H1 (cell line): ENCODE measurements around the gene SLC23A2. TPM values are rescaled to one million over a fixed set of nuclear protein-coding genes. Genes with fewer than 3 reads are reported as not detected.

Experiments used
- CTCF ChIA-PET: fragments of 300-600 bp; sonication (Branson Sonifier 250); formaldehyde crosslinking; loops from one replicate; lab custom pipeline; 2021; ENCODE audit not compliant: partially characterized antibody; lab: Charles Lee
- POLR2A ChIA-PET: fragments of 300-600 bp; sonication (Branson Sonifier 250); formaldehyde crosslinking; loops from one replicate; lab custom pipeline; 2021; ENCODE audit warnings: inconsistent platforms; ENCODE audit not compliant: partially characterized antibody; lab: Charles Lee
- DNase-seq, 2 experiments: peaks; one replicate each; pipeline versions ENCODE4 v3.0.0 to v3.0.0-alpha.2; 2010 to 2022; ENCODE audit warnings: low spot score in 2 of 2, low read depth in 1 of 2, mixed read lengths in 1 of 2
- FAIRE-seq: peaks from 2 replicates; lab custom pipeline; 2011; peaks lifted over from hg19 to GRCh38; lab: Jason Lieb, UNC
- H2AFZ ChIP-seq: 2 replicates; pipeline ENCODE4 v1.8.1; 2012; ENCODE audit warnings: low read length, inconsistent platforms
- H2AK5ac ChIP-seq: 2 replicates; pipeline ENCODE4 v1.6.1; 2013; ENCODE audit warnings: low read depth, low read length
- H2BK120ac ChIP-seq: replicated peaks from 2 replicates; pipeline ENCODE3; 2013; ENCODE audit warnings: low read depth, low read length, inconsistent platforms
- H2BK12ac ChIP-seq: 2 replicates; pipeline ENCODE4 v1.6.1; 2013; ENCODE audit warnings: low read depth, low read length
- H2BK15ac ChIP-seq: 2 replicates; pipeline ENCODE4 v1.6.1; 2013; ENCODE audit warnings: low read length
- H2BK20ac ChIP-seq: 2 replicates; pipeline ENCODE4 v1.6.1; 2013; ENCODE audit warnings: low read length
- H2BK5ac ChIP-seq: 2 replicates; pipeline ENCODE4 v1.6.1; 2013; ENCODE audit warnings: low read depth, low read length
- H3K14ac ChIP-seq: 2 replicates; pipeline ENCODE4 v1.6.1; 2013; ENCODE audit warnings: inconsistent platforms; ENCODE audit not compliant: insufficient read length
- H3K18ac ChIP-seq: 2 replicates; pipeline ENCODE4 v1.6.1; 2013; ENCODE audit warnings: low read length; ENCODE audit errors: extremely low read depth
- H3K23ac ChIP-seq: 2 replicates; pipeline ENCODE4 v1.6.1; 2013; ENCODE audit warnings: inconsistent platforms; ENCODE audit not compliant: insufficient read length
- H3K23me2 ChIP-seq: 2 replicates; pipeline ENCODE4 v1.6.1; 2013; ENCODE audit warnings: low read depth, low read length
- H3K27ac ChIP-seq: 2 replicates; pipeline ENCODE4 v1.6.1; 2011; ENCODE audit warnings: low read depth, low read length, inconsistent platforms
- H3K27me3 ChIP-seq, 4 experiments: replicated peaks in 1 of 4; 1 replicate in 1 of 4; 2 replicates in 3 of 4; pipeline versions ENCODE4 v1.6.1 to v1.8.1; 2011 to 2013; ENCODE audit warnings: low read length in 3 of 4, mild to moderate bottlenecking in 3 of 4, inconsistent platforms in 2 of 4, mixed read lengths in 2 of 4, moderate library complexity in 1 of 4; ENCODE audit not compliant: control insufficient read depth in 3 of 4, insufficient read depth in 3 of 4; ENCODE audit errors: extremely low read depth in 1 of 4
- H3K36me3 ChIP-seq, 4 experiments: 2 replicates each; pipeline versions ENCODE4 v1.6.1 to v1.8.1; 2011 to 2013; ENCODE audit warnings: mild to moderate bottlenecking in 4 of 4, low read length in 3 of 4, moderate library complexity in 2 of 4, control low read depth in 1 of 4, inconsistent platforms in 1 of 4; ENCODE audit not compliant: insufficient read depth in 4 of 4, control insufficient read depth in 2 of 4
- H3K4ac ChIP-seq: replicated peaks from 2 replicates; pipeline ENCODE3; 2013; ENCODE audit warnings: low read length, low read depth, mixed read lengths, inconsistent platforms; ENCODE audit not compliant: insufficient read length
- H3K4me1 ChIP-seq, 4 experiments: replicated peaks in 1 of 4; 1 replicate in 1 of 4; 2 replicates in 3 of 4; pipeline versions ENCODE4 v1.6.1 to v1.8.1; 2011 to 2013; ENCODE audit warnings: low read length in 3 of 4, inconsistent platforms in 2 of 4, mixed read lengths in 1 of 4; ENCODE audit not compliant: insufficient read depth in 4 of 4, control insufficient read depth in 3 of 4
- H3K4me2 ChIP-seq, 2 experiments: 2 replicates each; pipeline versions ENCODE4 v1.6.1 to v1.8.1; 2011 to 2013; ENCODE audit warnings: low read depth in 2 of 2, low read length in 2 of 2, control low read depth in 1 of 2, inconsistent platforms in 1 of 2, mild to moderate bottlenecking in 1 of 2; ENCODE audit not compliant: insufficient read depth in 1 of 2
- H3K4me3 ChIP-seq, 4 experiments: fragments of 200-600, 300-600 bp in 1 of 4; sonication (generic), shearing (Covaris generic), sonication (Bioruptor Twin) in 1 of 4; 2 replicates each; pipeline versions ENCODE4 v1.5.1 to v1.8.1; 2011 to 2016; ENCODE audit warnings: low read length in 4 of 4, low read depth in 3 of 4, control low read depth in 2 of 4, inconsistent platforms in 2 of 4, mild to moderate bottlenecking in 2 of 4, mixed read lengths in 1 of 4, moderate library complexity in 1 of 4; ENCODE audit not compliant: insufficient read depth in 2 of 4; ENCODE audit errors: extremely low read depth in 1 of 4
- H3K56ac ChIP-seq: replicated peaks from 2 replicates; pipeline ENCODE3; 2013; ENCODE audit warnings: low read depth, mild to moderate bottlenecking, mixed read lengths, low read length, inconsistent platforms; ENCODE audit not compliant: insufficient read length
- H3K79me1 ChIP-seq: 2 replicates; pipeline ENCODE4 v1.6.1; 2013; ENCODE audit warnings: low read depth, low read length, control low read depth
- H3K79me2 ChIP-seq, 2 experiments: 2 replicates each; pipeline versions ENCODE4 v1.6.1 to v1.8.1; 2012 to 2013; ENCODE audit warnings: low read length in 2 of 2, mild to moderate bottlenecking in 2 of 2, inconsistent platforms in 1 of 2; ENCODE audit not compliant: insufficient read depth in 2 of 2, control insufficient read depth in 1 of 2
- H3K9ac ChIP-seq, 4 experiments: replicated peaks in 1 of 4; 1 replicate in 1 of 4; 2 replicates in 3 of 4; pipeline versions ENCODE4 v1.6.1 to v1.8.1; 2011 to 2013; ENCODE audit warnings: low read depth in 3 of 4, low read length in 3 of 4, control low read depth in 2 of 4, mild to moderate bottlenecking in 2 of 4, moderate library complexity in 2 of 4, inconsistent platforms in 1 of 4; ENCODE audit errors: extremely low read depth in 1 of 4
- H3K9me3 ChIP-seq, 2 experiments: 2 replicates each; pipeline versions ENCODE4 v1.6.1 to v1.8.1; 2012 to 2013; ENCODE audit warnings: mild to moderate bottlenecking in 2 of 2, moderate library complexity in 2 of 2, control low read depth in 1 of 2, inconsistent platforms in 1 of 2, low read depth in 1 of 2, low read length in 1 of 2, mixed read lengths in 1 of 2; ENCODE audit not compliant: insufficient read depth in 2 of 2
- H4K20me1 ChIP-seq, 2 experiments: replicated peaks in 1 of 2; 2 replicates each; pipeline versions ENCODE3 to v1.8.1; 2011 to 2013; ENCODE audit warnings: inconsistent platforms in 2 of 2, low read length in 2 of 2, mild to moderate bottlenecking in 1 of 2; ENCODE audit not compliant: insufficient read depth in 2 of 2, control insufficient read depth in 1 of 2
- H4K5ac ChIP-seq: 2 replicates; pipeline ENCODE4 v1.6.1; 2013; ENCODE audit warnings: low read length, low read depth, mixed read lengths, inconsistent platforms; ENCODE audit not compliant: insufficient read length
- H4K8ac ChIP-seq: 2 replicates; pipeline ENCODE4 v1.8.0; 2013; ENCODE audit warnings: mild to moderate bottlenecking, moderate library complexity, low read length, inconsistent platforms; ENCODE audit not compliant: insufficient read depth; ENCODE audit errors: extremely low read depth
- H4K91ac ChIP-seq: replicated peaks from 2 replicates; pipeline ENCODE3; 2013; ENCODE audit warnings: low read length, mixed read lengths, inconsistent platforms; ENCODE audit not compliant: insufficient read length
- ASH2L ChIP-seq: fragments of 200-600, 300-600 bp; sonication (generic); IDR thresholded peaks from one replicate; pipeline ENCODE4 v1.7.1; 2017; ENCODE audit warnings: low read length
- CBX5 ChIP-seq: fragments of 300-800, 300-1000 bp; sonication (generic); IDR thresholded peaks from 2 replicates; pipeline ENCODE4 v1.7.1; 2016; ENCODE audit warnings: antibody characterized with exemption, low read length, low read depth
- CHD1 ChIP-seq: IDR thresholded peaks from 2 replicates; pipeline ENCODE4 v1.6.1; 2012; ENCODE audit warnings: low read depth, low read length, improper control_type of control experiment
- E2F6 ChIP-seq: IDR thresholded peaks from 2 replicates; pipeline ENCODE4 v1.6.1; 2012; ENCODE audit warnings: inconsistent platforms
- KDM4A ChIP-seq: IDR thresholded peaks from one replicate; pipeline ENCODE4 v1.7.1; 2012; ENCODE audit warnings: low read depth, mild to moderate bottlenecking, moderate library complexity, low read length, inconsistent platforms; ENCODE audit not compliant: severe bottlenecking
- NANOG ChIP-seq: IDR thresholded peaks from 2 replicates; pipeline ENCODE4 v1.6.1; 2011; ENCODE audit warnings: low read length, low read depth, mild to moderate bottlenecking, inconsistent platforms; ENCODE audit not compliant: insufficient read depth, poor library complexity, severe bottlenecking
- PHF8 ChIP-seq: fragments of 200-600 bp; sonication (generic); conservative IDR thresholded peaks from 2 replicates; pipeline ENCODE4 v1.7.1; 2012; ENCODE audit warnings: low read depth, mild to moderate bottlenecking, inconsistent platforms, low read length, moderate library complexity
- POLR2A ChIP-seq, 2 experiments: IDR thresholded peaks; 1 replicate in 1 of 2; 2 replicates in 1 of 2; pipeline ENCODE4 v1.6.1; 2011; ENCODE audit warnings: low read depth in 2 of 2, low read length in 2 of 2, mild to moderate bottlenecking in 2 of 2; ENCODE audit errors: control extremely low read depth in 1 of 2
- RFX5 ChIP-seq: IDR thresholded peaks from 2 replicates; pipeline ENCODE4 v1.6.1; 2011; ENCODE audit warnings: low read depth, low read length, improper control_type of control experiment, borderline replicate concordance
- RNF2 ChIP-seq: fragments of 200-900, 300-1000 bp; sonication (generic); IDR thresholded peaks from 2 replicates; pipeline ENCODE4 v1.7.1; 2016; ENCODE audit warnings: borderline replicate concordance, low read depth, mild to moderate bottlenecking, antibody characterized with exemption, low read length; ENCODE audit not compliant: poor library complexity, severe bottlenecking; ENCODE audit errors: missing control alignments
- RXRA ChIP-seq: IDR thresholded peaks from 2 replicates; pipeline ENCODE4 v1.6.1; 2011; ENCODE audit warnings: low read depth, mild to moderate bottlenecking, low read length, moderate library complexity; ENCODE audit not compliant: insufficient read depth
- WGBS, 2 experiments: shearing (Covaris generic) in 1 of 2; methylation state at CpG; one replicate each; pipeline versions ENCODE4 v1.1.6 to v1.1.7; 2013 to 2015; ENCODE audit warnings: low lambda C conversion rate in 2 of 2, mixed read lengths in 2 of 2, inconsistent platforms in 1 of 2, low coverage in 1 of 2, missing lambda C conversion rate in 1 of 2; ENCODE audit not compliant: insufficient replicate concordance in 2 of 2, insufficient coverage in 1 of 2, insufficient read length in 1 of 2; ENCODE audit errors: extremely low coverage in 1 of 2, missing lambda C conversion rate in 1 of 2; 5-methylcytosine and 5-hydroxymethylcytosine counted together
- polyA plus RNA-seq, 7 experiments: library from polyadenylated mRNA; depleted of rRNA in 3 of 7; stranded (reverse) in 5 of 7; unstranded in 2 of 7; fragments of >200 nt in 5 of 7; fragments of 200-250 nt in 2 of 7; gene quantifications; 1 replicate in 5 of 7; 2 replicates in 1 of 7; 4 replicates in 1 of 7; pipeline versions ENCODE4 v1.2.1 to v1.2.3, GENCODE V29; 2011 to 2013; ENCODE audit warnings: missing spikeins in 2 of 7, mixed read lengths in 2 of 7
- total RNA-seq: library from RNA; stranded (reverse); fragmentation: NEBNext Ultra II Directional; extraction: Animal tissue kit (Norgen Biotek cat#: 25700); gene quantifications from 2 replicates; pipeline ENCODE4 v1.2.1, GENCODE V29; 2021

SLC23A2 gene
- total and polyA plus RNA-seq, 2 of the 8 experiments (the other 6 are each of a cell fraction or from before 2014, with no cell fraction given), result 17.0 to 18.6 TPM

GRCh38 chr20:5008759-5009158 is 7.4 kb upstream of the SLC23A2 start:
- H3K23me2 ChIP-seq, result no peaks in the 10 kb centered on the region
- H3K9ac ChIP-seq, result no peak overlapping the region
- no peak overlapping the region for H2BK120ac ChIP-seq
- H3K4me1 ChIP-seq, result no peaks in the 10 kb centered on the region
- H2BK15ac ChIP-seq, result no peak overlapping the region
- H3K4ac ChIP-seq, result no peak overlapping the region
- H3K36me3 ChIP-seq, result no peaks in the 10 kb centered on the region
- TF ChIP-seq RNF2 (no peak), POLR2A (IDR thresholded peaks at IDR 0.05; ENCODE audit: control extremely low read depth in 1 of 2, low read depth in 2 of 2, low read length in 2 of 2) (no peak), NANOG (no peak), RFX5 (no peak), RXRA (no peak), CHD1 (no peak), KDM4A (no peak), CBX5 (no peak), PHF8 (no peak), ASH2L (no peak), E2F6 (no peak)
- no peak overlapping the region for H3K27ac ChIP-seq
- FAIRE-seq (no peak), DNase-seq (no peak)
- no peak overlapping the region for H3K4me3 ChIP-seq
- no peak overlapping the region for H3K18ac ChIP-seq
- H2AFZ ChIP-seq, result no peak overlapping the region
- ChIA-PET POLR2A (no interaction called here), CTCF (interaction anchor here (0.8 to 1.5 kb wide), 2 partner anchors 34 to 268 kb away, joined by 3 to 4 read pairs; no protein-coding TSS in a partner anchor)
- H2BK20ac ChIP-seq, result no peak overlapping the region
- H4K8ac ChIP-seq, result no peak overlapping the region
- 83% methylated on average over 5 of the region's 5 CpGs; no CpG with 5 or more reads in 1 of the 2 experiments for WGBS, 2 experiments
- no peak overlapping the region for H3K4me2 ChIP-seq
- no peak overlapping the region for H4K5ac ChIP-seq
- H2AK5ac ChIP-seq, result no peak overlapping the region
- no peak overlapping the region for H4K91ac ChIP-seq
- H3K79me1 ChIP-seq, result no peaks in the 10 kb centered on the region
- H3K27me3 ChIP-seq, result no peaks in the 10 kb centered on the region
- H3K56ac ChIP-seq, result no peak overlapping the region
- no peak overlapping the region for H3K14ac ChIP-seq
- no peaks in the 10 kb centered on the region for H3K79me2 ChIP-seq
- no peaks in the 10 kb centered on the region for H4K20me1 ChIP-seq
- H2BK12ac ChIP-seq, result no peak overlapping the region
- H3K9me3 ChIP-seq, result no peaks in the 10 kb centered on the region
- H2BK5ac ChIP-seq, result no peak overlapping the region
- no peak overlapping the region for H3K23ac ChIP-seq
